ENCODE data around the gene AKAP13.

DNA sequence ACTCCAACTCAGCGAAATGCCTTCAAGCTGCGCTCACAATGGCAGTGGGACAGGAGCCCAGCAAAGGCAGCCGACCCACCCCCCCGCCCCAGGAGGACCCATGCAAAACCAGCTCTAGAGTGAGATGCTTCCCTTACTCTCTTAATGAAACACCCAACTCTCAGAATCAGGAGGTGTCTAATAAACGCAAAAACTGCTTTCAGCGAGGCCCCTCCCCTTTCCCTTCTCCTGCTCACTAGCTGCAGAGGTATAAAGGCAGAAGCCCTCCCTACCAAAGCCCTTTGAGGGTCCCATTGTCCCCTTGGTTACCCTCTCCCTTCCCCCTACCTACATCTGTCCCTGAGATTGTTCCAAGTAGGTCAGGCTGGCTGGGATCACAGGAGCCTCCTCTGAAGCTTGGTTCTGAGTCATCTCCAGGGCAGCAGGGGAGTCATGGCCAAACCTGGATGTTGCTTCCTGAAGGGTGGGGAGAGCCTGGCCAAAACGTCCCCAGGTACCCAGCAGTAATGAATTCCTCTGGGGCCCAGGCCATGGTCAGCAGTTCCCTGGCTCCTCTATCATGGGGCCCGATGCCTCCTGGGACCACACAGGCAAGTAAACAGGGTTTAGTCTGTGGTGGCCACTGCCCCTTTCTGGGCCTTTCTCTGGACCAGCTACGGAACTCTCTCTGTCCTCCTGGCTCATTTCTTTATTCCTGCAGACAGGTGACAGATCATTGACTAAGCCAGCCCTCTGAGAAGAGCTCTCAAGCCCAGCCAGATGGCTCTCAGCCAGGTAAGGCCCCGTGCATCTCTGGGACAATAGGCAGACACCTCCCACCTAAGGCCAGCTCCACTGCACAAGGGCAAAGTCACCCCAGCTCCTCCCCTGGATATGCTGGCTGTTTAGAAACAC lies 405.7 kb downstream of the AKAP13 start:
- no peak for TF ChIP-seq CTCF (IDR thresholded peaks at IDR 0.05)
- no peak for TF ChIP-seq POLR2AphosphoS5 (IDR thresholded peaks at IDR 0.05)

Data from breast epithelium (tissue), 3 donors.